DOHH2 (cell line): Measurements from ENCODE around the gene RPS17.

ENCODE experiments used
- H3F3A ChIP-seq: fragments of 200-600 bp; sonication (generic), shearing (Covaris generic); 2 replicates; pipeline ENCODE4 v1.6.0; 2016; ENCODE audit warnings: antibody characterized with exemption, mild to moderate bottlenecking; ENCODE audit not compliant: control insufficient read depth, insufficient read depth
- H3K27ac ChIP-seq: fragments of 200-600 bp; sonication (generic); 2 replicates; pipeline ENCODE4 v1.5.1; 2014; ENCODE audit warnings: low read depth, mild to moderate bottlenecking, low read length, moderate library complexity
- H3K27me3 ChIP-seq: fragments of 200-600 bp; sonication (generic); 2 replicates; pipeline ENCODE4 v1.6.1; 2014; ENCODE audit warnings: mild to moderate bottlenecking, low read length, mixed read lengths; ENCODE audit not compliant: control insufficient read depth
- H3K36me3 ChIP-seq: fragments of 200-600 bp; sonication (generic); 2 replicates; pipeline ENCODE4 v1.6.1; 2014; ENCODE audit warnings: mild to moderate bottlenecking, low read length, moderate library complexity, mixed read lengths; ENCODE audit not compliant: control insufficient read depth
- H3K4me1 ChIP-seq: fragments of 200-600 bp; sonication (generic); 2 replicates; pipeline ENCODE4 v1.6.1; 2014; ENCODE audit warnings: mild to moderate bottlenecking, low read length, mixed read lengths; ENCODE audit not compliant: control insufficient read depth
- H3K4me2 ChIP-seq: fragments of 200-600 bp; sonication (generic); 2 replicates; pipeline ENCODE4 v1.6.0; 2014; ENCODE audit warnings: mild to moderate bottlenecking, low read length, moderate library complexity
- H3K4me3 ChIP-seq: fragments of 200-600 bp; sonication (generic); 2 replicates; pipeline ENCODE4 v1.5.1; 2014; ENCODE audit warnings: mild to moderate bottlenecking, low read length, mixed read lengths
- H3K79me2 ChIP-seq: fragments of 200-600 bp; sonication (generic); 2 replicates; pipeline ENCODE4 v1.6.1; 2014; ENCODE audit warnings: mild to moderate bottlenecking, low read length, mixed read lengths; ENCODE audit not compliant: control insufficient read depth
- H3K9me2 ChIP-seq: fragments of 200-600 bp; sonication (generic); replicated peaks from 2 replicates; pipeline ENCODE4 v1.6.1; 2014; ENCODE audit warnings: mild to moderate bottlenecking, low read length, mixed read lengths; ENCODE audit not compliant: control insufficient read depth
- H3K9me3 ChIP-seq: fragments of 200-600 bp; sonication (generic); 2 replicates; pipeline ENCODE4 v1.6.1; 2014; ENCODE audit warnings: antibody characterized with exemption, low read length, mixed read lengths; ENCODE audit not compliant: control insufficient read depth, insufficient read depth
- H4K20me1 ChIP-seq: fragments of 200-600 bp; sonication (generic); 2 replicates; pipeline ENCODE4 v1.6.0; 2014; ENCODE audit warnings: low read depth, mild to moderate bottlenecking, antibody characterized with exemption, low read length, moderate library complexity; ENCODE audit not compliant: control insufficient read depth, insufficient read depth
- EZH2phosphoT487 ChIP-seq: fragments of 200-600 bp; sonication (generic); IDR thresholded peaks from 2 replicates; pipeline ENCODE4 v1.6.1; 2017; ENCODE audit warnings: borderline replicate concordance, mild to moderate bottlenecking, antibody characterized with exemption, low read length, moderate library complexity, mixed read lengths
- TF ChIP-seq, protein P1 (sequence below): fragments of 200-600 bp; sonication (generic); IDR thresholded peaks from one replicate; pipeline ENCODE4 v1.5.1; 2014; ENCODE audit warnings: antibody characterized with exemption, mild to moderate bottlenecking, low read depth, low read length; ENCODE audit not compliant: poor library complexity, severe bottlenecking

RPS17 gene

DNA sequence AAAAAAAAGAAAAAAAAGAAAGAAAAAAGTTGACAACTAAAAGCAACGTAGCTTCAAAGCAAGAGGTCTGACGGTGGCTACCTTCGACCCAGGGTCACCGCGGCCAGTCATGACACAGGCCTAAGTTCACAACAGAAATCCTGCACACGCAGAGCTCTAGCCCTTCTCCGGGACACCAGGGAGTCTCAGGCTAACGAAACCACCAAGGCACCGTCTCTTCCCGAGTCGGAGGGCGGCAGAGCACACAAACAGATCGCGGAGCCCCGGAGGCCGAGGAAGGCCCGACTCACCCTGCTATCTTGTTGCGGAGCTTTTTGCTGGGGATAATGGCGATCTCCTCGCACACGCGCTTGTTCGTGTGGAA is 584 bp downstream of the RPS17 start:
- H3F3A ChIP-seq, result peaks cover 48% of the 10 kb centered on the region
- no peaks in the 10 kb centered on the region for H3K27me3 ChIP-seq
- H3K4me1 ChIP-seq, result peaks cover 26% of the 10 kb centered on the region
- no peaks in the 10 kb centered on the region for H3K9me2 ChIP-seq
- TF ChIP-seq EZH2phosphoT487, result no peak
- TF ChIP-seq, protein P1, sequence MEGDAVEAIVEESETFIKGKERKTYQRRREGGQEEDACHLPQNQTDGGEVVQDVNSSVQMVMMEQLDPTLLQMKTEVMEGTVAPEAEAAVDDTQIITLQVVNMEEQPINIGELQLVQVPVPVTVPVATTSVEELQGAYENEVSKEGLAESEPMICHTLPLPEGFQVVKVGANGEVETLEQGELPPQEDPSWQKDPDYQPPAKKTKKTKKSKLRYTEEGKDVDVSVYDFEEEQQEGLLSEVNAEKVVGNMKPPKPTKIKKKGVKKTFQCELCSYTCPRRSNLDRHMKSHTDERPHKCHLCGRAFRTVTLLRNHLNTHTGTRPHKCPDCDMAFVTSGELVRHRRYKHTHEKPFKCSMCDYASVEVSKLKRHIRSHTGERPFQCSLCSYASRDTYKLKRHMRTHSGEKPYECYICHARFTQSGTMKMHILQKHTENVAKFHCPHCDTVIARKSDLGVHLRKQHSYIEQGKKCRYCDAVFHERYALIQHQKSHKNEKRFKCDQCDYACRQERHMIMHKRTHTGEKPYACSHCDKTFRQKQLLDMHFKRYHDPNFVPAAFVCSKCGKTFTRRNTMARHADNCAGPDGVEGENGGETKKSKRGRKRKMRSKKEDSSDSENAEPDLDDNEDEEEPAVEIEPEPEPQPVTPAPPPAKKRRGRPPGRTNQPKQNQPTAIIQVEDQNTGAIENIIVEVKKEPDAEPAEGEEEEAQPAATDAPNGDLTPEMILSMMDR, result no peak
- H4K20me1 ChIP-seq, result peaks cover 27% of the 10 kb centered on the region
- H3K4me3 ChIP-seq, result peak overlapping the region; percentile 86
- H3K79me2 ChIP-seq, result peaks cover 53% of the 10 kb centered on the region
- peak overlapping the region; percentile 81 for H3K27ac ChIP-seq
- no peaks in the 10 kb centered on the region for H3K9me3 ChIP-seq
- peak overlapping the region; percentile 91 for H3K4me2 ChIP-seq
- peaks cover 56% of the 10 kb centered on the region for H3K36me3 ChIP-seq

DNA sequence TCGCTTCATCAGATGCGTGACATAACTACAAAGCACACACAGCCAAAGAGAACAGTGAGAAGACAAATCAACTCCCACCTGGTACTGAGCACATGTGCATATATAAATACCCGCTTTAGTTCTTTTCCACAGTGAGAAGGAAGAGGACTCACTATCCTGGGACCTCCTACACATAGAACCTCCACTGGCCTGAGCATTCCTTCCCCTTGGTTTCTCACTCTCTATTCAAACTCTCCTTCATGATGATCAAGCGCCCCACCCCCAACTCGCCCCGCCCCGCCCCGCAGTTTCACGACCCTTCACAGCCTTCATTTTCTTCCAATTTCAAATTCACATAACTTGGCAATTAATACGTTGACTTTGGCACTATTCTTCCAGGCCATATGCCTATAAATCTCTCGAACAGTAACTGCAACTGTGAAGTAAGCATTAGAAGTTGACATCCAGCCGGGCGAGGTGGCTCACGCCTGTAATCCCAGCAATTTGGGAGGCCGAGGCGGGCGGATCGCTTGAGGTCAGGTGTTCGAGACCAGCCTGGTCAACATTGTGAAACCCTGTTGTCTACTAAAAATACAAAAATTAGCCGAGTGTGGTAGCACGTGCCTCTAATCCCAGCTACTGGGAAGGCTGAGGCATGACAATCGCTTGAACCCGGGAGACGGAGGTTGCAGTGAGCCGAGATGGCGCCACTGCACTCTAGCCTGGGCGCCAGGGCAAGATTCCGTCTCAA is 1.1 kb downstream of the RPS17 start:
- H3K27ac ChIP-seq, result peak overlapping the region; percentile 81
- no peaks in the 10 kb centered on the region for H3K9me2 ChIP-seq
- H4K20me1 ChIP-seq, result peaks cover 27% of the 10 kb centered on the region
- H3K4me1 ChIP-seq, result peaks cover 26% of the 10 kb centered on the region
- H3K9me3 ChIP-seq, result no peaks in the 10 kb centered on the region
- H3K79me2 ChIP-seq, result peaks cover 53% of the 10 kb centered on the region
- TF ChIP-seq, protein P1, result peak; percentile 28
- no peak for TF ChIP-seq EZH2phosphoT487
- H3K4me2 ChIP-seq, result peak overlapping the region; percentile 91
- H3K36me3 ChIP-seq, result peaks cover 62% of the 10 kb centered on the region
- H3K27me3 ChIP-seq, result no peaks in the 10 kb centered on the region
- peak overlapping the region; percentile 86 for H3K4me3 ChIP-seq
- peaks cover 52% of the 10 kb centered on the region for H3F3A ChIP-seq

DNA sequence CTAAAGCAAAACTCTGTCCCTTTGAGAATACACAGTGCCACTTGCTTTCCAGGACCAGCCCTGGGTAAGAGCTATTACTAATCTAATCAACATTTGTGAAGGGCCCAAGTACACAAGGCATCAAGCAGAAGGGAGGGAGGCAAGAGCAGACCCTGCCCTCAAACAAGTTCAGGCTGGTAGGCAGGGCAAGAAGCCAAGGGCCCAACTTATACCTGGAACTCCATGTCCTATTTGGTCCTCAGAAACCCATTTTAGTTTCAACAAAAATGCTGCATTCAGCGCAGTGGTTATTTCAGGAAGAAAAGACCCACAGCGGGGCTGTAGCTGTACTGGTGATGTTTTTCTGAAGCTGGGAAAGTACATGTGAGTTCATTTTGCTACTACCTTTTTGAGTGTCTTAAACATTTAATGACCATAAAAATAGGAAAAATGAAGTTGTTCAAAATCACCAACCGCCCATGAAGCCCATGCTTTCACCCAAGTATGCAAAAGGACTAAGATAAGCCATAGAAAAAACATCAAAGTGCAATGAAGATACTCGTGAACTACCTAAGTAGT is 2.8 kb downstream of the RPS17 start:
- Histone ChIP-seq H3F3A (peaks cover 58% of the 10 kb centered on the region), H3K36me3 (peaks cover 74% of the 10 kb centered on the region), H3K4me3 (peak overlapping the region; percentile 86), H3K4me2 (peak overlapping the region; percentile 91), H3K9me3 (no peaks in the 10 kb centered on the region), H3K27ac (0 out of 2 replicates have a peak overlapping the region, but pooled peaks have one; percentile 81), H3K4me1 (peaks cover 33% of the 10 kb centered on the region), H3K27me3 (no peaks in the 10 kb centered on the region), H3K9me2 (no peaks in the 10 kb centered on the region), H3K79me2 (peaks cover 53% of the 10 kb centered on the region), H4K20me1 (peaks cover 27% of the 10 kb centered on the region)
- TF ChIP-seq, protein P1, result no peak
- TF ChIP-seq EZH2phosphoT487, result no peak
